Naive B cell (primary cell): Measurements from ENCODE around the gene SSH3. TPM values are rescaled to one million over a fixed set of nuclear protein-coding genes. Genes with fewer than 3 reads are reported as not detected.

Experiments
- ATAC-seq, 2 donors: fragments of 150-1000 bp; cut with Tn5 transposase; 2 replicates each; pipeline ENCODE4 v1.10.0; 2021; ENCODE audit warnings: low read depth in 2 of 2, mild to moderate bottlenecking in 2 of 2, moderate library complexity in 2 of 2
- DNase-seq: peaks from one replicate; pipeline ENCODE4 v3.0.0; 2022
- H3K27ac Mint-ChIP-seq, 6 donors: one replicate each; pipeline ENCODE4 v1.8.0; 2020 to 2022; ENCODE audit warnings: mild to moderate bottlenecking in 6 of 6, mixed read lengths in 6 of 6, moderate library complexity in 5 of 6, inconsistent platforms in 2 of 6
- H3K27me3 Mint-ChIP-seq, 3 donors: one replicate each; pipeline ENCODE4 v1.8.0; 2021 to 2022; ENCODE audit warnings: mixed read lengths in 3 of 3, mild to moderate bottlenecking in 1 of 3
- H3K36me3 Mint-ChIP-seq, 2 donors: one replicate each; pipeline ENCODE4 v1.8.0; 2020 to 2022; ENCODE audit warnings: mixed read lengths in 2 of 2, inconsistent platforms in 1 of 2, mild to moderate bottlenecking in 1 of 2
- H3K4me1 Mint-ChIP-seq, 3 donors: one replicate each; pipeline ENCODE4 v1.8.0; 2020 to 2022; ENCODE audit warnings: mixed read lengths in 3 of 3, inconsistent platforms in 1 of 3, mild to moderate bottlenecking in 1 of 3, moderate library complexity in 1 of 3
- H3K4me3 Mint-ChIP-seq, 8 donors: one replicate each; pipeline ENCODE4 v1.8.0; 2020 to 2022; ENCODE audit warnings: mild to moderate bottlenecking in 8 of 8, mixed read lengths in 8 of 8, moderate library complexity in 8 of 8, inconsistent platforms in 2 of 8
- H3K9me3 Mint-ChIP-seq, 7 donors: one replicate each; pipeline ENCODE4 v1.8.0; 2020 to 2022; ENCODE audit warnings: mixed read lengths in 7 of 7, mild to moderate bottlenecking in 5 of 7, inconsistent platforms in 2 of 7, moderate library complexity in 1 of 7
- polyA plus RNA-seq, 6 donors: library from polyadenylated mRNA; unstranded; fragments of 300-500 nt; fragmentation: Illumina TruSeq; gene quantifications; one replicate each; pipeline ENCODE4 v1.2.3, GENCODE V29; 2021; ENCODE audit warnings: low read depth in 6 of 6

Gene SSH3
- polyA plus RNA-seq, 6 donors from 2014 or later: 0.18 TPM; not detected in 5

- no peak for ATAC-seq
- peak overlapping the region in 5 of 6 donors; percentile 36 to 99 (median 98) for H3K27ac Mint-ChIP-seq
- no peak for DNase-seq
- peak overlapping the region in 3 of 8 donors; percentile 54 to 79 (median 79) for H3K4me3 Mint-ChIP-seq
- H3K36me3 Mint-ChIP-seq: peaks cover 0 to 8% of the 10 kb centered on the region in 2 donors
- no peaks in the 10 kb centered on the region for H3K27me3 Mint-ChIP-seq
- H3K4me1 Mint-ChIP-seq: peaks cover 29 to 44% (median 33%) of the 10 kb centered on the region in 3 donors
- no peaks in the 10 kb centered on the region for H3K9me3 Mint-ChIP-seq
These were observed 17.5 kb upstream of the SSH3 start for GRCh38 chr11:67285541-67286498.

DNA sequence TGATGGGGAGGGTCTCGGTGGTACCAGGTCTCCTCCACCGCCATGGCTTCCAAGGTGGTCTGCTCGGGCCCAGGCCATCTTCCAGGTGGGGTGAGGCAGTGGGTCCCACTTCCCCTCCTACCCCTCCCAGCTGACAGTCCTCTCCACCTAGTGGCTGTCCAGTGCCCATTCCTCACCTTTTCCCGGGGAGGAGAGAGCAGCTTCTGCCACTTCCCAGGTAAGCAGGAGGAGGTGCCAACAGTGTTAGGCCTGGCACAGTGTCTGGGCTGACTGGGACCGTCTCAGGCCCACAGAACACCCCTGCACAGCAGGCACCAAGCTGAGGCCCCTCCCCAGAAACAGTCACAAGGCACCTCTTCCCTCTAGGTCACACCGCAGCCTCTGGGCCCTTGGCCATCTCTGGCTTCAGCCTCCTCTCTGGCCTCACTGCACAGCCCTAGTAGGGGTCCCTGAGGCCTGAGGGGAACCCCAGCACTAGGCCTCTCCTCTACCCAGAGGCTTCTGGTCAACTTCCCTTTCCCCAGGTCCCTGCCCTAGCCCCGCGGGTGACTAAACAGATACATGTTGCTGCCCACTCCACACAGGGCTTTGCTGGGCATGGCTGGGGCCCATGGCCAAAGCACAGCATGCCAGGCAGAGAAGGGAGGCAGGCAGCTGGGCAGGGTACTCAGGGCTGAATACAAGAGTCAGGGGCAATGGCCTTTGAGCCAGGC is 16.6 kb upstream of the SSH3 start:
- Mint-ChIP-seq H3K27me3 (no peaks in the 10 kb centered on the region), H3K36me3 (peaks cover 0 to 8% of the 10 kb centered on the region in 2 donors)

GRCh38 chr11:67287355-67288197 is 15.8 kb upstream of the SSH3 start:
- H3K27me3 Mint-ChIP-seq: no peaks in the 10 kb centered on the region
- peaks cover 3 to 8% of the 10 kb centered on the region in 2 donors for H3K36me3 Mint-ChIP-seq
- H3K27ac Mint-ChIP-seq: peak overlapping the region; percentile 97 to 99 (median 98)
- peaks cover 31 to 47% (median 41%) of the 10 kb centered on the region in 3 donors for H3K4me1 Mint-ChIP-seq
- H3K9me3 Mint-ChIP-seq: no peaks in the 10 kb centered on the region
- ATAC-seq: no peak
- no peak for DNase-seq
- peak overlapping the region; percentile 79 to 92 (median 84) for H3K4me3 Mint-ChIP-seq

More for the DNA sequence above, 16.6 kb upstream of the SSH3 start:
- H3K27ac Mint-ChIP-seq: peak overlapping the region; percentile 97 to 99 (median 98)
- DNase-seq: no peak
- peaks cover 29 to 47% (median 35%) of the 10 kb centered on the region in 3 donors for H3K4me1 Mint-ChIP-seq
- no peaks in the 10 kb centered on the region for H3K9me3 Mint-ChIP-seq
- H3K4me3 Mint-ChIP-seq: peak overlapping the region; percentile 79 to 92 (median 84)
- no peak for ATAC-seq

- Mint-ChIP-seq H3K36me3 (peaks cover 8 to 12% of the 10 kb centered on the region in 2 donors), H3K27me3 (no peaks in the 10 kb centered on the region), H3K4me1 (peaks cover 36 to 52% (median 46%) of the 10 kb centered on the region in 3 donors), H3K4me3 (peak overlapping the region; percentile 79 to 92 (median 84)), H3K9me3 (no peaks in the 10 kb centered on the region), H3K27ac (peak overlapping the region; percentile 97 to 99 (median 98))
- DNase-seq (no peak), ATAC-seq (no peak)
These were observed 15.2 kb upstream of the SSH3 start for GRCh38 chr11:67288198-67288451.

GRCh38 chr11:67288452-67289225 is 14.7 kb upstream of the SSH3 start:
- DNase-seq: peak; percentile 95
- H3K9me3 Mint-ChIP-seq: no peaks in the 10 kb centered on the region
- peak overlapping the region; percentile 97 to 99 (median 98) for H3K27ac Mint-ChIP-seq
- no peaks in the 10 kb centered on the region for H3K27me3 Mint-ChIP-seq
- peak; percentile 75 to 76 for ATAC-seq
- H3K36me3 Mint-ChIP-seq: peaks cover 8 to 12% of the 10 kb centered on the region in 2 donors
- peak overlapping the region; percentile 79 to 92 (median 84) for H3K4me3 Mint-ChIP-seq
- H3K4me1 Mint-ChIP-seq: peaks cover 37 to 52% (median 48%) of the 10 kb centered on the region in 3 donors

DNA sequence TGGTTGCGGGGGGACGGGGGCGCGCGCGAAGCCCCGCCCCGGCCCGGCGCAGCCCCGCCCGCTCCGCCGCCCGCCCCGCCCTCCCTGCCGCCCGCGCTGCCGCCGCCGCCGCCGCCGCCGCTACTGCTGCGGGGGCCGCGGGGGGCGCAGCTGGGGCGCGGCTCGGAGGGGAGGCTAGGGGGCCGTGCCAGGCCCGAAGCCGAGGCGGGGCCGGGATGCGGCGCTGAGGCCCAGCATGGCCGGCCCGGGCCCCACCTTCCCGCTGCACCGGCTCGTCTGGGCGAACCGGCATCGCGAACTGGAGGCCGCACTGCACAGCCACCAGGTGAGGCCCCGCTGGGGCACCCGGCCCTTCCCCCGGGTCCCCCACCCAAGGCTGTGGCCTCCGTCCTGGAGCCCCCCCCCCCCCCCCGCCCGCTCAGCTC is 14.1 kb upstream of the SSH3 start, which contains the start of gene ANKRD13D:
ANKRD13D (plus strand) TSS at position 78 of the 425 bp plus-strand sequence; CDS start at position 236, 158 bp downstream.
- Mint-ChIP-seq H3K4me3 (peak within 1 kb of the TSS; percentile 81 to 93 (median 91)), H3K27me3 (no peaks in the 10 kb centered on the region), H3K36me3 (peaks cover 8 to 12% of the 10 kb centered on the region in 2 donors), H3K4me1 (peaks cover 33 to 48% (median 45%) of the 10 kb centered on the region in 3 donors), H3K9me3 (peaks cover 0 to 1% (median 0%) of the 10 kb centered on the region in 7 donors), H3K27ac (peak within 1 kb of the TSS; percentile 97 to 99 (median 98))
- no peak for DNase-seq
- ATAC-seq: peak in 1 of 2 donors; percentile 40

GRCh38 chr11:67289651-67290479 is 13.5 kb upstream of the SSH3 start:
- peak overlapping the region; percentile 78 to 93 (median 91) for H3K4me3 Mint-ChIP-seq
- no peaks in the 10 kb centered on the region for H3K27me3 Mint-ChIP-seq
- peak overlapping the region; percentile 20 to 97 (median 68) for H3K27ac Mint-ChIP-seq
- H3K4me1 Mint-ChIP-seq: peaks cover 33 to 48% (median 45%) of the 10 kb centered on the region in 3 donors
- ATAC-seq: no peak
- H3K9me3 Mint-ChIP-seq: peaks cover 0 to 2% (median 0%) of the 10 kb centered on the region in 7 donors
- peaks cover 8 to 12% of the 10 kb centered on the region in 2 donors for H3K36me3 Mint-ChIP-seq
- DNase-seq: no peak

- no peak for DNase-seq
- H3K4me3 Mint-ChIP-seq: peak overlapping the region in 6 of 8 donors; percentile 16 to 93 (median 84)
- H3K4me1 Mint-ChIP-seq: peaks cover 33 to 48% (median 45%) of the 10 kb centered on the region in 3 donors
- H3K36me3 Mint-ChIP-seq: peaks cover 8 to 13% of the 10 kb centered on the region in 2 donors
- no peak for ATAC-seq
- peak overlapping the region in 2 of 6 donors; percentile 57 to 76 for H3K27ac Mint-ChIP-seq
- H3K27me3 Mint-ChIP-seq: no peaks in the 10 kb centered on the region
- peaks cover 0 to 10% (median 2%) of the 10 kb centered on the region in 7 donors for H3K9me3 Mint-ChIP-seq
These were observed 12.5 kb upstream of the SSH3 start for GRCh38 chr11:67290801-67291200.

DNA sequence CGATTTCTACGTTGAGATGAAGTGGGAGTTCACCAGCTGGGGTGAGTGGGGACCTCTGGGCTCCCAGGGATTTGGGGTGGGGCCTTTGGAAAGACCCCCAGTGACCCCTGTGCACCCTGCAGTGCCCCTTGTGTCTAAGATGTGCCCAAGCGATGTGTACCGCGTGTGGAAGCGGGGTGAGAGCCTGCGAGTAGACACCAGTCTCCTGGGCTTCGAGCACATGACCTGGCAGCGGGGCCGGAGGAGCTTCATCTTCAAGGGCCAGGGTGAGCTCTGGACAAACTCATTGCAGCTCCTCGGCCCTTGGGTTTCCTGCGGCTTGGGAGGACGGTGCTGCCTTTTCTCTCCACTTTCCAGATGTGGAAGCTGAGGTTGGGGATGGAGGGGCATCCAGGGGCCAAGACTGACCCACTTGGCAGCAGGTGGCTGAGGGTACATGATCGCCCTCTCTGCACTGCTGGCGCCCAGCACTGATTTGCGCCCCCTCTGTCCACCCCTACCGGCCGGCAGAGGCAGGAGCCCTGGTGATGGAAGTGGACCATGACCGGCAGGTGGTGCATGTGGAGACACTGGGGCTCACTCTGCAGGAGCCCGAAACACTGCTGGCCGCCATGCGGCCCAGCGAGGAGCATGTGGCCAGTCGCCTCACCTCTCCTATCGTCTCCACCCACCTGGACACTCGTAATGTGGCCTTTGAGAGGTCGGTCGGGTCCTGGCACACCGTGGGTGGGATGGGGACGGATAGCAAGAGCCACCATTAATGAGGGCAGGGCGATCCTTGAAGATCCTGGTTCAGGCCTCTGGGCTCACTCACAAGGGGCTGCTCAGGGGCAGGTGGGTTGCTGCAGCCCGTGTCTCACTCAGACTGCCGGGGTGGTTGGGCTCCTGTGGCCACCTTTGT is 11.6 kb upstream of the SSH3 start:
- H3K36me3 Mint-ChIP-seq: peaks cover 17 to 22% of the 10 kb centered on the region in 2 donors
- H3K27me3 Mint-ChIP-seq: no peaks in the 10 kb centered on the region
- peaks cover 28 to 47% (median 42%) of the 10 kb centered on the region in 3 donors for H3K4me1 Mint-ChIP-seq
- H3K4me3 Mint-ChIP-seq: peak overlapping the region in 5 of 8 donors; percentile 19 to 73 (median 56)
- DNase-seq (no peak), ATAC-seq (no peak)
- H3K9me3 Mint-ChIP-seq: peaks cover under 1 to 17% (median 10%) of the 10 kb centered on the region in 7 donors
- H3K27ac Mint-ChIP-seq: peak overlapping the region in 1 of 6 donors; percentile 42

DNA sequence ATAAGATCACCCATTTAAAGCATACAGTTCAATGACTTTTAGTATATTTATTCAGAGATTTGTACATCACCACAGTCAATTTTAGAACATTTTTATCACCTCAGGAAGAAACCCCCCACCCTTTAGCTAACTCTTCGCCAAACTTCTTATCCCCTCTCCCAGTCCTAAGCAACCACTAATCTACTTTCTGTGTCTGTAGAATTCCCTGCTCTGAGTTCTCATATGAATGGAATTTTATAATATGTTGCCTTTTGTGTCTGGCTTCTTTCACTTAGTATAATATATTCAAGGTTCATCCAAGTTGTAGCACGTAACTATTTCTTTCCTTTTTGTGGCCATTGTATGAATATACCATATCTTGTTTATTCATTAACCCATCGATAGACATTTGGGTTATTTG is 10.7 kb upstream of the SSH3 start:
- H3K27ac Mint-ChIP-seq: peak overlapping the region in 3 of 6 donors; percentile 0 to 78 (median 14)
- peaks cover 21 to 22% of the 10 kb centered on the region in 2 donors for H3K36me3 Mint-ChIP-seq
- ATAC-seq (no peak), DNase-seq (no peak)
- peak overlapping the region in 2 of 8 donors; percentile 7 to 73 for H3K4me3 Mint-ChIP-seq
- peaks cover 4 to 20% (median 13%) of the 10 kb centered on the region in 7 donors for H3K9me3 Mint-ChIP-seq
- peaks cover 23 to 38% (median 33%) of the 10 kb centered on the region in 3 donors for H3K4me1 Mint-ChIP-seq
- no peaks in the 10 kb centered on the region for H3K27me3 Mint-ChIP-seq
